ENCODE data around the gene RABEP2.

Gene RABEP2

DNA sequence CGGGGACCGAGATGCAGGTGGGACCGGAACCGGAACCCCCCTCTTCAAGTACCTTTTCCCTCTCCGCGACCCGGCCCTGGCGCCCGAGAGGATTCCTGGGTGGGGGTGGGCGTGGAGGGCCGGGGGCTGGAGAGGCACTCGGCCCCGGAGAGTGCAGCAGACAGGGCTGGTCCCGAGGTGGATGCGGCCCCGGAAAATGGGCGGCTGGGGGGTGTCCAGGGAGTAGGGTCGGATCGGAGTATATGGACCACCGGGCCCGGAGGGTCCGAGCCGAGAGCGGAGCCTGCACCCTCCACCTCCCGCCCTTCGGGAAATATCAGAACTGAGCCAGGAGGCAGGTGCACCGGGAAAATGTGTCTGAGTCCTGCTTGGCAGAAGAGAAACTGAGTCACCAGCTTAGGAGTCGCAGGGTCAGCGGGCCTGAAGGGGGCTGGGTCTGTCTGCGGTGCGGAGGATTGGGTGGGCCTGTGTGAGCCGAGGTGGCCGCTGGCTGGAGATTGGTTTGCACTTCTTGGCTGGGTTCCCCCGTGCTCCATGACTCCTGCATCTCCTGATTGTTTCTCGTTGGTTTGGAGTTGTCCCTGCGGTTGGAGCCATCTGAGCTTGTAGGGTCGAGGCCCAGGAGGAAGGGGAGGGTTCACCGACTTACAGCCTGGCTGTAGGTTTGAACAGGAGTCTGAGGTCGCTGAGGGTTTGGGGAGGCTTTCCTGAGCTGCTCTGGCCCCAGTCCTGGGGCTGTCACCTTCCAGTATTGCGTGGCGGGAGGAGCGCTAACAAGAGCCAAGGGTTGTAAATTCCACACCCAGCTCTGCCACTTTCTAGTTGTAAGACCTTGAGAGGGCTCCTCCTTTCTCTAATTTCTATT, 60.9 kb downstream of the RABEP2 start:
- peak overlapping the region; percentile 100 for H3K4me3 ChIP-seq (ENCODE audit: low read length)
- H3K4me2 ChIP-seq (ENCODE audit: low read length) = peak overlapping the region; percentile 88
- H3K79me2 ChIP-seq (ENCODE audit: control insufficient read depth, low read length) = peaks cover 56% of the 10 kb centered on the region
- H4K20me1 ChIP-seq (ENCODE audit: control insufficient read depth, insufficient read depth, low read depth, low read length) = no peaks in the 10 kb centered on the region
- no peaks in the 10 kb centered on the region for H3K27me3 ChIP-seq (ENCODE audit: control insufficient read depth, low read length)
- H3K9me3 ChIP-seq (ENCODE audit: control insufficient read depth, insufficient read depth, low read length) = no peaks in the 10 kb centered on the region
- no peaks in the 10 kb centered on the region for H3K9me2 ChIP-seq (replicated peaks; ENCODE audit: control insufficient read depth, low read length)
- peaks cover 23% of the 10 kb centered on the region for H3K36me3 ChIP-seq (ENCODE audit: control insufficient read depth, low read length)
- TF ChIP-seq, protein P1, sequence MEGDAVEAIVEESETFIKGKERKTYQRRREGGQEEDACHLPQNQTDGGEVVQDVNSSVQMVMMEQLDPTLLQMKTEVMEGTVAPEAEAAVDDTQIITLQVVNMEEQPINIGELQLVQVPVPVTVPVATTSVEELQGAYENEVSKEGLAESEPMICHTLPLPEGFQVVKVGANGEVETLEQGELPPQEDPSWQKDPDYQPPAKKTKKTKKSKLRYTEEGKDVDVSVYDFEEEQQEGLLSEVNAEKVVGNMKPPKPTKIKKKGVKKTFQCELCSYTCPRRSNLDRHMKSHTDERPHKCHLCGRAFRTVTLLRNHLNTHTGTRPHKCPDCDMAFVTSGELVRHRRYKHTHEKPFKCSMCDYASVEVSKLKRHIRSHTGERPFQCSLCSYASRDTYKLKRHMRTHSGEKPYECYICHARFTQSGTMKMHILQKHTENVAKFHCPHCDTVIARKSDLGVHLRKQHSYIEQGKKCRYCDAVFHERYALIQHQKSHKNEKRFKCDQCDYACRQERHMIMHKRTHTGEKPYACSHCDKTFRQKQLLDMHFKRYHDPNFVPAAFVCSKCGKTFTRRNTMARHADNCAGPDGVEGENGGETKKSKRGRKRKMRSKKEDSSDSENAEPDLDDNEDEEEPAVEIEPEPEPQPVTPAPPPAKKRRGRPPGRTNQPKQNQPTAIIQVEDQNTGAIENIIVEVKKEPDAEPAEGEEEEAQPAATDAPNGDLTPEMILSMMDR (IDR thresholded peaks at IDR 0.05; ENCODE audit: low read depth, low read length, poor library complexity, severe bottlenecking) = no peak
- no peak for TF ChIP-seq EZH2phosphoT487 (IDR thresholded peaks at IDR 0.05; ENCODE audit: borderline replicate concordance, low read length)
- peaks cover 24% of the 10 kb centered on the region for H3K4me1 ChIP-seq (ENCODE audit: control insufficient read depth, low read length)
- H3F3A ChIP-seq (ENCODE audit: control insufficient read depth, insufficient read depth) = peaks cover 7% of the 10 kb centered on the region
- peak overlapping the region; percentile 90 for H3K27ac ChIP-seq (ENCODE audit: low read depth, low read length)

DNA sequence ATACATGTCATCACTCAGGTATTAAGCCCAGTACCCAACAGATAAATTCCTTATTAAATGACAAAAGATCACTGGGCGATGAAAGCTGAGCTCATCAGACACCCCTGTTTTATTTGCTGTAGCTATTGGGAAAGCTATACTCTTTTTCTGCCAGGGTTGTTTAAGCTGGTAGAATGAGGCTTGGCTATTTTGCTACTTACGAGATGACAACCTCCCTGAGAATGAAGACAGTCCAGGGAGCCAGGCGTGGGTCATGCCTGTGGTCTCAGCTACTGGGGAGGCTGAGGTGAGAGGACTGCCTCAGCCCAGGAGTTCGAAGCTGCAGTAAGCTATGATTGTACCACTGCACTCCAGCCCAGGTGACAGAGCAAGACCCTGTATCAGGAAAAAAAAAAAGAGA, 65.7 kb downstream of the RABEP2 start:
- no peak overlapping the region for H3K27ac ChIP-seq (ENCODE audit: low read depth, low read length)
- H3K9me2 ChIP-seq (replicated peaks; ENCODE audit: control insufficient read depth, low read length) = no peaks in the 10 kb centered on the region
- H3K4me3 ChIP-seq (ENCODE audit: low read length) = no peak overlapping the region
- no peak overlapping the region for H3K4me2 ChIP-seq (ENCODE audit: low read length)
- H3K79me2 ChIP-seq (ENCODE audit: control insufficient read depth, low read length) = peaks cover 27% of the 10 kb centered on the region
- TF ChIP-seq EZH2phosphoT487 (IDR thresholded peaks at IDR 0.05; ENCODE audit: borderline replicate concordance, low read length) = no peak
- TF ChIP-seq, protein P1 (IDR thresholded peaks at IDR 0.05; ENCODE audit: low read depth, low read length, poor library complexity, severe bottlenecking) = no peak
- H3F3A ChIP-seq (ENCODE audit: control insufficient read depth, insufficient read depth) = peaks cover 7% of the 10 kb centered on the region
- no peaks in the 10 kb centered on the region for H4K20me1 ChIP-seq (ENCODE audit: control insufficient read depth, insufficient read depth, low read depth, low read length)
- H3K9me3 ChIP-seq (ENCODE audit: control insufficient read depth, insufficient read depth, low read length) = no peaks in the 10 kb centered on the region
- H3K36me3 ChIP-seq (ENCODE audit: control insufficient read depth, low read length) = peaks cover 3% of the 10 kb centered on the region; the same call in 1 of the 2 replicates
- H3K27me3 ChIP-seq (ENCODE audit: control insufficient read depth, low read length) = no peaks in the 10 kb centered on the region
- peaks cover 10% of the 10 kb centered on the region for H3K4me1 ChIP-seq (ENCODE audit: control insufficient read depth, low read length)

DNA sequence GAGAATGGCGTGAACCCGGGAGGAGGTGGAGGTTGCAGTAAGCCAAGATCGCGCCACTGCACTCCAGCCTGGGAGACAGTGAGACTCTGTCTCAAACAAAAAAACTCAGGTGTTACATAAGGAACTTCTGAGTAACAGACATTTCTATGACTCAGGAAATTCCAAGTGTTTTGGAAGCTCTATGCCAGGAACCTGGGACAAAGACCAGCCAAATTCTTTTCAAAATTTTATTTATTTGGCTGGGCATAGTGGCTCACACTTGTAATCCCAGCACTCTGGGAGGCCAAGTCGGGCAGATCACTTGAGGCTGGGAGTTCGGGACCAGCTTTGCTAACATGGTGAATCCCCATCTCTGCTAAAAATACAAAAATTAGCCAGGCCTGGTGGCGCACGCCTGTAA, 66.6 kb downstream of the RABEP2 start:
- H3K27ac ChIP-seq (ENCODE audit: low read depth, low read length) = no peak overlapping the region
- no peak for TF ChIP-seq EZH2phosphoT487 (IDR thresholded peaks at IDR 0.05; ENCODE audit: borderline replicate concordance, low read length)
- H3K4me3 ChIP-seq (ENCODE audit: low read length) = no peak overlapping the region
- H3K36me3 ChIP-seq (ENCODE audit: control insufficient read depth, low read length) = no peaks in the 10 kb centered on the region; the same call in 1 of the 2 replicates
- peaks cover 8% of the 10 kb centered on the region for H3K4me1 ChIP-seq (ENCODE audit: control insufficient read depth, low read length)
- H3K79me2 ChIP-seq (ENCODE audit: control insufficient read depth, low read length) = peaks cover 18% of the 10 kb centered on the region
- no peak overlapping the region for H3K4me2 ChIP-seq (ENCODE audit: low read length)
- no peaks in the 10 kb centered on the region for H3K27me3 ChIP-seq (ENCODE audit: control insufficient read depth, low read length)
- no peaks in the 10 kb centered on the region for H3K9me3 ChIP-seq (ENCODE audit: control insufficient read depth, insufficient read depth, low read length)
- no peaks in the 10 kb centered on the region for H4K20me1 ChIP-seq (ENCODE audit: control insufficient read depth, insufficient read depth, low read depth, low read length)
- H3F3A ChIP-seq (ENCODE audit: control insufficient read depth, insufficient read depth) = peaks cover 7% of the 10 kb centered on the region
- no peaks in the 10 kb centered on the region for H3K9me2 ChIP-seq (replicated peaks; ENCODE audit: control insufficient read depth, low read length)
